Stimulated activated CD8-positive, alpha-beta memory T cell treated with anti-CD3 and anti-CD28 coated beads, Interleukin-15, amount 100 ng/mL, for 48 hours (primary cell): Measurements from ENCODE around the gene DOHH.

ENCODE experiments used
- DNase-seq, 2 donors: peaks; one replicate each; pipeline ENCODE4 v3.0.0-alpha.2; 2020; ENCODE audit warnings: low read depth in 2 of 2

DOHH gene

DNA sequence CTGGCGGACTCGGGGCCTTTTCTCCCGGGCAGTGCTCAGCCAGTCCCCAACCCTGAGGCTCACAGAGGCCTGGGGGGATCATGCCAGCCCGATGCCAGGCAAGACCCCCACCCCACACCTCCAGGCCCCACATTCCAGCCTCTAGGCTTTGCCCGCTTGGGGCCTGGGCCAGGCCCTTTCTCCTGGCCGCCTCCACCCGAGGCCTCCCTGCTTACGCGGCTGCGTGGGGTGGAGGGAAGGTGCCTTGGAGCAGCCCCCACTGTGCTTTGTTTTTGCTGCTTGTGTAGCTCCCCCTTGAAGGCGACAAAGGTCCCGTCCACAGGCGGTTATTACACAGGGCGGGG, 58.5 kb downstream of the DOHH start:
- no peak for DNase-seq

DNA sequence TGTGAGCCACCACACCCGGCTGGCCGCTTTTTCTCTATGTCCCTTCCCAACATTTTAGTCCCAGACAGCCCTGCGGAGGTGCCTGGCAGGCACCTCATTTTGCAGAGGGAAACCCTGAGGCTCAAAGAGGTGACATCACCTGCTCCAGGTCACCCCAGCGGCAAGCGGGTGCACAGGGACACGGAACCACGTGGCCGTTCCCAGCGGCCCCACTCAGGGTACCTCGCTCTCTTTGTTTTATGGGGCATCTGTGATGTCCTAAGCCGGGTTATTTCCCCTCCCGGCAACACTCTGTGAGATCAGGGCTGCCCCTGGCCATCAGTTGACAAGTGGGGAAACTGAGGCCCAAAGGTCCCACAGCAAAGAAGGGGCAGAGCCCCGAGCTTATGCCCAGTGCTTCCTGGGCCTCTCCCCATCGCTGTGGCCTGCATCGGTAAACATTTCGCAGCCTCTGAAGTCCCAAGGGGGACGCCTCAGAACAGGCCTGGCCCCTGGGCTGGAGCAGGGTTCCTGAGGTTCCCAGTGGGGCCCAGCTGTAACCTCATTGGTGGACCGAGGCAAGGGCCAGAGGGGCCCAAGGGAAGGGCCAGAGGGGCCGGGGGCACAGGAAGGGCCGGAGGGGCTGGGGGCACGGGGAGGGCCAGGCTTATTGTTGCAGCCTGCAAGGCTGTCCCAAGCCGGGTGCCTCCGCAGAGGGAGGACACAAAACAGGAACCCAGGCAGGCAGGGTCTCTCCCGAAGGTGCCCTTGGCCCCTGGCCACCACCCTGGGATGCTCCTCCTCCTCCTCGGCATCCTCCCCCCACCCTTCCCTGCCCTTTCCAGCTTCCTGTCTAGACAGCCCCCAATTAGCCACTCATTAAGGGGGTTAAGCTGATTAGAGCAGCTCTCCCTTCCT, 59.1 kb downstream of the DOHH start:
- no peak for DNase-seq
